Calu3 (cell line): Measurements from ENCODE around the gene KCNH1. TPM values are rescaled to one million over a fixed set of nuclear protein-coding genes. Genes with fewer than 3 reads are reported as not detected.

ENCODE experiments used
- BruUV-seq: library from RNA; stranded (reverse); fragments of 400-500 nt; replicated peaks from 2 replicates; lab custom pipeline; 2021; lab: Mats Ljungman, UMichigan
- CTCF ChIA-PET: fragments of 300-600 bp; sonication (Branson Sonifier 250); formaldehyde crosslinking; loops from one replicate; lab custom pipeline; 2022; ENCODE audit warnings: antibody characterized with exemption; lab: Charles Lee
- DNase-seq: peaks from one replicate; pipeline ENCODE4 v3.0.0; 2022
- H3K27ac Mint-ChIP-seq: one replicate; pipeline ENCODE4 v1.8.0; 2022; ENCODE audit warnings: mixed read lengths; ENCODE audit not compliant: unreplicated experiment
- H3K27me3 Mint-ChIP-seq: one replicate; pipeline ENCODE4 v1.8.0; 2022; ENCODE audit warnings: mixed read lengths; ENCODE audit not compliant: unreplicated experiment
- H3K36me3 Mint-ChIP-seq: one replicate; pipeline ENCODE4 v1.8.0; 2022; ENCODE audit warnings: mild to moderate bottlenecking, moderate library complexity, mixed read lengths; ENCODE audit not compliant: insufficient read depth, unreplicated experiment
- H3K4me1 Mint-ChIP-seq: one replicate; pipeline ENCODE4 v1.8.0; 2022; ENCODE audit warnings: mild to moderate bottlenecking, low read depth, mixed read lengths; ENCODE audit not compliant: unreplicated experiment
- H3K4me3 Mint-ChIP-seq: one replicate; pipeline ENCODE4 v1.8.0; 2022; ENCODE audit warnings: mild to moderate bottlenecking, low read depth, moderate library complexity, mixed read lengths; ENCODE audit not compliant: unreplicated experiment
- H3K9me3 Mint-ChIP-seq: one replicate; pipeline ENCODE4 v1.8.0; 2022; ENCODE audit warnings: low read depth, mixed read lengths; ENCODE audit not compliant: unreplicated experiment
- CTCF ChIP-seq: fragments of 200-600 bp; IDR thresholded peaks from one replicate; pipeline ENCODE4 v1.8.0; 2022; ENCODE audit warnings: antibody characterized with exemption; ENCODE audit not compliant: unreplicated experiment
- intact Hi-C: fragments of 100-400 bp; cut with micrococcal nuclease; formaldehyde crosslinking; loops from one replicate; pipeline ENCODE4 v1.10.0; 2022; ENCODE audit not compliant: unreplicated experiment
- total RNA-seq: library from RNA; stranded (reverse); gene quantifications from 2 replicates; pipeline ENCODE4 v1.2.3, GENCODE V29; 2022

KCNH1 gene
- total RNA-seq, 1 experiment from 2014 or later, result not detected

GRCh38 chr1:211169353-211169752, 35.4 kb upstream of the KCNH1 start:
- no peaks in the 10 kb centered on the region for H3K36me3 Mint-ChIP-seq
- intact Hi-C loops, result no loop called here
- no peak overlapping the region for H3K27ac Mint-ChIP-seq
- DNase-seq, result no peak
- H3K4me3 Mint-ChIP-seq, result no peak overlapping the region
- BruUV-seq, result no TSS peak
- TF ChIP-seq CTCF, result no peak
- peaks cover 14% of the 10 kb centered on the region for H3K27me3 Mint-ChIP-seq
- CTCF ChIA-PET, result no interaction called here
- H3K4me1 Mint-ChIP-seq, result no peaks in the 10 kb centered on the region
- peaks cover 9% of the 10 kb centered on the region for H3K9me3 Mint-ChIP-seq

GRCh38 chr1:211158866-211159265, 24.9 kb upstream of the KCNH1 start:
- intact Hi-C loops, result no loop called here
- no peak overlapping the region for H3K4me3 Mint-ChIP-seq
- no peak overlapping the region for H3K27ac Mint-ChIP-seq
- H3K4me1 Mint-ChIP-seq, result no peaks in the 10 kb centered on the region
- DNase-seq, result no peak
- no peaks in the 10 kb centered on the region for H3K36me3 Mint-ChIP-seq
- H3K27me3 Mint-ChIP-seq, result peaks cover under 1% of the 10 kb centered on the region
- CTCF ChIA-PET, result no interaction called here
- BruUV-seq, result no TSS peak
- TF ChIP-seq CTCF, result no peak
- peaks cover 4% of the 10 kb centered on the region for H3K9me3 Mint-ChIP-seq

- Mint-ChIP-seq H3K36me3 (no peaks in the 10 kb centered on the region), H3K4me1 (no peaks in the 10 kb centered on the region), H3K27ac (no peak overlapping the region), H3K9me3 (peaks cover 8% of the 10 kb centered on the region), H3K4me3 (no peak overlapping the region), H3K27me3 (no peaks in the 10 kb centered on the region)
- no peak for DNase-seq
- BruUV-seq, result no TSS peak
- CTCF ChIA-PET, result interaction anchor here (0.5 kb wide), 1 partner anchor 16 kb away, joined by 3 read pairs; no protein-coding TSS in a partner anchor
- intact Hi-C loops, result no loop called here
- no peak for TF ChIP-seq CTCF
These were observed 21.1 kb upstream of the KCNH1 start for GRCh38 chr1:211155040-211155439.

GRCh38 chr1:211153932-211154331, 20.0 kb upstream of the KCNH1 start:
- BruUV-seq, result no TSS peak

More at GRCh38 chr1:211153932-211154331, 20.0 kb upstream of the KCNH1 start:
- intact Hi-C loops, result no loop called here
- Mint-ChIP-seq H3K9me3 (peaks cover 8% of the 10 kb centered on the region), H3K4me3 (no peak overlapping the region), H3K27ac (no peak overlapping the region), H3K36me3 (no peaks in the 10 kb centered on the region), H3K4me1 (no peaks in the 10 kb centered on the region), H3K27me3 (no peaks in the 10 kb centered on the region)
- CTCF ChIA-PET, result no interaction called here
- no peak for TF ChIP-seq CTCF
- DNase-seq, result no peak
